GM18526 (cell line): ENCODE results near the gene MFRP.

Source experiments
- POLR2A ChIP-seq: IDR thresholded peaks from 3 replicates; pipeline ENCODE4 v1.6.1; 2011; ENCODE audit not compliant: insufficient read length; ENCODE audit errors: extremely low read depth

The MFRP gene

DNA sequence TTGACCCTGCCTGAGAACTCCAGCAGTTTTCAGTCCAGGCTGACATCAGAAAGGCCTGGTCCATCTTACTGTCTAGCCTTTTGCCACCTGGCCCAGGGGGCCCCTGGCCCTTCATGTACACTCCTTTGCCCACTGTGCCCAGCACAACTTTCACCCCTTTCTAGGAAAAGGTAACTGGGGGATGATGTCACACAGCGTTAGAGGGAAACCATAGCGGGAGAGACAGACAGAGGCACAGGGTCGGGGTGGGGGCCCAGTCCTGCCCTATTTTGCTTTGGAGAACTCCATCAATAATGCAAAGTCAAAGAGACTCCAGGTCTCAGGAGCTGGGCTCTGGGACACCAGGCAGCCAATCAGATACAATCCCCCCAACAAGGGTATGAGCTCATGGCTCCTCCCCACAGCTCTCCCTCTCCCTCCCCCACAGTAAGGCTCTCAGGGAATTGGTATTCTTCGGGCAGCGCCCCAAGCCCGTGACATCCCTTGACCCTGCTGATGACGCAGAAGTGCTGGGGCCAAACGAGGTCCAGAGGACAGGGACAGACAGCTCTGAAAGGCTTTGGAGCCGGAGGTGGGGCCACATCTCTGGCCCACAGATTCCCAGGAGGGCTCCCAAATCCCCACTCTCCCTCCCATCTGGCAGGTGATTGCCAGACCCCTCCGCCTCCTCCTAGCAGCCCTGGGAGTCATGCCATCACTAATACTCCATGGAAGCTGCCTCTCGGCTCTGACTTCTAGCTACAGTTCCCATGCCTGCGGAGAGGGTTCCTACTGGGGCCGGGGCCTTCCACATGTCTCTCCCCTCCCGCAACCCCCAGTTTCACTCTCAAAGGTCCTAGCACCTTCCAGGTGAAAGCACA is 29.1 kb upstream of the MFRP start:
- TF ChIP-seq POLR2A: no peak

DNA sequence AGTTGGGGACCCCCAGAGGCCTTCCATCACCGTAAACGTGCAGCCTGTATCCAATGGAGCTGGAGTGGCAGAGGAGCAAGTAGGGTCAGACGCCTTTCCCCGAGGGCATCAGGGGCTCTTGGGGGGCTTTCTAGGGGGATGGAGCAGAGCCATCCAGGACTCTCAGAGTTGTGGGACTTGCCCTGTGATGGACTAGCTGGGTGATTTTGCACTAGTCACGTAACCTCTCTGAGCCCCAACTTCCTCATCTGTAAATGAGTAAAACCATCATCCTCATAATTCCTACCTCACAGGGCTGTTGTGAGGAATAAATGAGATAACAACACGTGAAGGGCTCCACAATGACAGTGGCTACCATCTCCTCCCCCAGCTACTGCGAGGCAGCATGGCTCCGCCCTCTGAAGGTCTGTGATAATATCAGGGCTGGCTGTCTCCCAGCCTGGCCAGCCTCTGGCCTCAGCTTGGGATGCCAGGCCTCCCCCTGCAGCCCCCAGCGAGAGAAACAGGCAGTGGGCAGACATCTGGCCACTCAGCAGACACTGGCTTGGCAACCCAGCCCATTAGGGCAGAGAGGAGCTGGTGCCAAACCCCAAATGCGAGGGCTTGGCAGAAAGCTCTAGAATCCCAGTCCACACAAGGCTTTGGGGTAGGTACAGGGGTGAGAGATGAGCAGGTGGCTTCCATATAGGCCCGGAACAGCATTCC is 28.3 kb upstream of the MFRP start:
- TF ChIP-seq POLR2A: no peak

GRCh38 chr11:119373921-119374631 is 27.6 kb upstream of the MFRP start:
- TF ChIP-seq POLR2A: no peak

GRCh38 chr11:119373059-119373920 is 26.8 kb upstream of the MFRP start:
- TF ChIP-seq POLR2A: no peak

GRCh38 chr11:119372260-119373058 is 26.0 kb upstream of the MFRP start:
- no peak for TF ChIP-seq POLR2A

DNA sequence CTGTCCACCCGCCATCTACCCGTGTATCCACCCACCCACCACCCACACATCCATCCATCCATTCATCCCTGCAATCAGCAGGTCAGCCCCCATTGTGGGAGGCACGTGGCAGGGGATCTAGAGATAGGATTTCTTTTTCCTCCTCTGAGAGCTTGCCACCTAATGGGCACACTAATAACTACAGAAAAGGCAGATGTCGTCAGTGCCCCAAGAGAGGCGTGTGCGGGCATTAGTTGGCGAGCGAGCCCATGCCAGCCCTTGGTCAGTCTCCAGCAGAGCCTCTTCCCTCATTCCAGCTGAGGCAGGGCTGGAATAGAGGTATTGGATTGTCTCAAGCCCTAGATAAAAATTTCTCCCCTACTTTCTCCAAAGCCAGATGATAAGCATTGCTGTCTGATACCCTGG is 25.3 kb upstream of the MFRP start:
- no peak for TF ChIP-seq POLR2A

GRCh38 chr11:119371067-119371601 is 24.6 kb upstream of the MFRP start:
- TF ChIP-seq POLR2A: no peak

DNA sequence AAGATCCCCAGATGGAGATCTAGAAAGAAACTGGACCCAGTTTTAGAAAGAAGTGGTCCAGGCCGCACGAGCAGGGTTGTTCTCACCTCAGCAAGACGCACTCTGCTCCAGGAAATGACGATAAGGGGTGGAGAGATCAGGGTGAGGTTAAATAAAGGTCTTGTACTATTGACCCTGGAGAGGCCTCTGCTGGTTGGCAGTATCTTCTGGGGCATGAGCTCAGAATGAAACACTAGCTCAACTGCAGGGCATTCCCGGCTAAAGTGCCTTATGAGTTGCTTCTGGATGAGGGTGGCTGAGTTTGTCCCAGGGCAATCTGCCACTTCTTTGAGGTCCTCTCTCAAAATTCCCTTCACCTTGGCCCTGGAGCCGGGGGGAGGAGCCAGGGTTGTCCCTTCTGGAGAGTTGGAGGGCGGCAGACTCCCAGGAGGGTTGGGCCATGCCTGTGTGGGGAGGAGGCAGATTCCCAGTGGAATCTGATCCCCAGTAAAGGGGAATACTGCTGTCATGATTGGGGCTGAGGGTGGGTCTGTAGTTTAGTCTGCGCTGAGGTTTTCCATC is 24.1 kb upstream of the MFRP start:
- no peak for TF ChIP-seq POLR2A

GRCh38 chr11:119369132-119369925 is 22.8 kb upstream of the MFRP start:
- TF ChIP-seq POLR2A: no peak

DNA sequence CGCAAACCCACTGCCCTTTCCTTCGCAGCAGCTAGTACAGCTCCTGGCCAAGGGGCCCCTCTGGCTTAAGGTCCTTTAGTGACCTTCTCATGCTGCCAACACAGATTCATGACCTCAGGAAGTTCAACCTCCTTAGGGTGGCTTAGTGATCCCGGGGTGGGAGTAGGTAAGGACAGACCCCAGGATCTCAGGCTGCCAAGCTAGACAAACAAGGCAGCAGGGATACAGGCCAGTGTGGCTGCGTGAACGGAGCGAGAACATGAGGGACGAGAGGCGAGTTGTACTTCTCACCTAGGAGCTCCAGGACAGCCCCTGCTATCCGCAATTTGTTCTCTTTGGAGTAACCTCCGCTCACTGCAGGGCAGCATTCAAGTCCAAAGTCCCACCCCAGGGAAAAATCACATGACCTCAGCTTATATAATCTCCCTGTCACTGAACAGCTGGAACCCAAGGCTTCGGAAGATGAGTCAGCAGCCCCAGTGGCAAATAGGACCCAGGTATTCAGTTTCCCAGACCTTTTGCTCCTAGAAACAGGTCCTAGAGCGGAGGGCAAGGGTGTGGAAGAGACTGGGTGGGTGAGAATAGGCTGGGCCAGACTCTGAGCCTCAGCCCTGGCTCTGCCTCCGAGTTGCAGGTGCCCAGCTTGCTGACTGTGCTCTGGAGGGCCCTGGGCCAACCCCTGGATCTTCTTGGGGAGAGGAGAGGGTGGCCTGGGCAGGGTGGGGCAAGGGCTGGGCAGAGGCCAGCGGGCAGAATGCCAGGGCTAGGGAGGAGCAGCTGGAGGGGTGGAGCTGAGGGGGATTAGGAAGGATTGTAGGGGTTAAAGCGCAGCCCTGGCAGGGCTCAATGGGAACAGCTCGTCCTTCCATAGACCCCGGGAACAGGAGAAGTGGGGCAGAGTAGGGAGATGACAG is 21.9 kb upstream of the MFRP start:
- no peak for TF ChIP-seq POLR2A

DNA sequence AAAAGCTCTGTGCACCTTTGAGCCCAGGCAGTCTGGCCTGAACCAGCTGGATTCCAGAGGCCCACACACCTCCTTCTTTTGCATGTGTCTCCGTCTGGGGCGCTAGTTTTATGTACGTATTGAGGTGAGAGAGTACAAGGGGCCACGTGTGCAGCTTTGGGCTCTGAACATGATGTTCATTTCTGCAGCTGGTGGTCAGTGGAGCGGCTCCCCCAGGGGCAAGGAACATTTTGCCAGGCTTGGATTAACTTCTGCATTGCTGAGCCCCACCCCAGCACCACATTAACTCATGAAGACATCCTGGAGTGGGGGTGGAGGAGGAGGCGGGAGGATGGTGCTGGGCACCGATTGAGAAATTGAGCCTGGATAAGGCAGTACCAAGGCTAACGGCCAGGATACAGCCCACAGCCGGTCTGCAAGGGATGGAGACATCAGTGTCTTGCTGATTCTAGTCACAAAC is 21.2 kb upstream of the MFRP start:
- no peak for TF ChIP-seq POLR2A
